ENCODE results near the gene SETD2. TPM values are rescaled to one million over a fixed set of nuclear protein-coding genes. Genes with fewer than 3 reads are reported as not detected.
A peak's percentile ranks its signal among the peaks of the same experiment; 100 is the strongest.
"Not testable (repeated sequence)": the region's sequence is repeated elsewhere in the genome, so short reads cannot be mapped to it uniquely, and the experiment has no call there.

SETD2 gene
- total and polyA plus RNA-seq, 2 donors (not counting 1 experiment from before 2014, with no cell fraction given): 22.6 to 91.4 TPM

GRCh38 chr3:47140553-47140952, 23.4 kb downstream of the SETD2 start:
- Histone ChIP-seq H4K20me1 (ENCODE audit: control insufficient read depth, insufficient read depth, low read length, poor library complexity, severe bottlenecking) (peaks cover 96% of the 10 kb centered on the region), H3K4me2 (replicated peaks; ENCODE audit: low read depth, low read length, poor library complexity, severe bottlenecking) (peak overlapping the region; percentile 38), H3K4me1 (ENCODE audit: control insufficient read depth in 2 of 2, insufficient read depth in 2 of 2, low read length in 2 of 2) (peaks cover 20 to 37% of the 10 kb centered on the region in 2 donors), H3K79me2 (ENCODE audit: control insufficient read depth, insufficient read depth, low read length) (peaks cover 100% of the 10 kb centered on the region)
- POLR2A ChIA-PET: interaction anchor here (1.2 to 1.5 kb wide), 2 partner anchors 24 to 27 kb away, joined by 4 read pairs; no protein-coding TSS in a partner anchor
- H3K27ac Mint-ChIP-seq; H3K4me3 Mint-ChIP-seq; H3K27me3 ChIP-seq (replicated peaks in 1 of 4; ENCODE audit: control extremely low read depth in 1 of 4, control insufficient read depth in 3 of 4, insufficient read depth in 4 of 4, low read length in 3 of 4); H3K27me3 Mint-ChIP-seq; H3K9ac ChIP-seq (ENCODE audit: low read length); H3K4me3 ChIP-seq (ENCODE audit: control extremely low read depth in 1 of 5, extremely low read depth in 1 of 5, insufficient read depth in 1 of 5, low read depth in 2 of 5, low read length in 4 of 5); H3K9me3 ChIP-seq (ENCODE audit: control extremely low read depth in 1 of 3, control insufficient read depth in 2 of 3, insufficient read depth in 1 of 3, low read length in 2 of 3); H3K9me3 Mint-ChIP-seq (ENCODE audit: insufficient read depth); DNase-seq; H3K27ac ChIP-seq (ENCODE audit: low read length in 2 of 2); intact Hi-C loops (cut with micrococcal nuclease); ATAC-seq (ENCODE audit: low read depth); H3K36me3 ChIP-seq (replicated peaks in 1 of 2; ENCODE audit: control extremely low read depth in 1 of 2, control insufficient read depth in 1 of 2, extremely low read depth in 1 of 2, insufficient read depth in 2 of 2, low read length in 1 of 2); H2AFZ ChIP-seq (ENCODE audit: insufficient read depth, low read depth, low read length, poor library complexity, severe bottlenecking): not testable (repeated sequence)
- peaks cover 63% of the 10 kb centered on the region for H3K4me1 Mint-ChIP-seq
- 67% methylated on average over 1 of the region's 7 CpGs for WGBS (ENCODE audit: insufficient coverage)
- CTCF ChIA-PET: interaction anchor here (1.8 kb wide), 1 partner anchor 184 kb away, joined by 5 read pairs; no protein-coding TSS in a partner anchor

- DNase-seq (no peak), ATAC-seq (ENCODE audit: low read depth) (no peak)
- H3K4me3 Mint-ChIP-seq: no peak overlapping the region
- H3K4me3 ChIP-seq (ENCODE audit: control extremely low read depth in 1 of 5, extremely low read depth in 1 of 5, insufficient read depth in 1 of 5, low read depth in 2 of 5, low read length in 4 of 5): no peak overlapping the region
- no peak overlapping the region for H3K9ac ChIP-seq (ENCODE audit: low read length)
- 83% methylated on average over 1 of the region's 3 CpGs for WGBS (ENCODE audit: insufficient coverage)
- H3K27me3 Mint-ChIP-seq: no peaks in the 10 kb centered on the region
- H3K36me3 ChIP-seq (replicated peaks in 1 of 2; ENCODE audit: control extremely low read depth in 1 of 2, control insufficient read depth in 1 of 2, extremely low read depth in 1 of 2, insufficient read depth in 2 of 2, low read length in 1 of 2): no peaks in the 10 kb centered on the region
- peaks cover 94% of the 10 kb centered on the region for H4K20me1 ChIP-seq (ENCODE audit: control insufficient read depth, insufficient read depth, low read length, poor library complexity, severe bottlenecking)
- CTCF ChIA-PET: interaction anchor here (0.9 to 1.1 kb wide), 2 partner anchors 10 to 239 kb away, joined by 3 read pairs; no protein-coding TSS in a partner anchor
- no peak for TF ChIP-seq CTCF (IDR thresholded peaks at IDR 0.05)
- no peak for TF ChIP-seq EZH2 (IDR thresholded peaks at IDR 0.05; ENCODE audit: borderline replicate concordance, insufficient read depth, low read depth, low read length, poor library complexity, severe bottlenecking)
- peaks cover 20% of the 10 kb centered on the region in 2 donors for H3K4me1 ChIP-seq (ENCODE audit: control insufficient read depth in 2 of 2, insufficient read depth in 2 of 2, low read length in 2 of 2)
- H3K4me1 Mint-ChIP-seq: peaks cover 56% of the 10 kb centered on the region
- H2AFZ ChIP-seq (ENCODE audit: insufficient read depth, low read depth, low read length, poor library complexity, severe bottlenecking): no peak overlapping the region
- no peak overlapping the region for H3K27ac ChIP-seq (ENCODE audit: low read length in 2 of 2)
- no peaks in the 10 kb centered on the region for H3K9me3 ChIP-seq (ENCODE audit: control extremely low read depth in 1 of 3, control insufficient read depth in 2 of 3, insufficient read depth in 1 of 3, low read length in 2 of 3)
- H3K27me3 ChIP-seq (replicated peaks in 1 of 4; ENCODE audit: control extremely low read depth in 1 of 4, control insufficient read depth in 3 of 4, insufficient read depth in 4 of 4, low read length in 3 of 4): no peaks in the 10 kb centered on the region
- H3K4me2 ChIP-seq (replicated peaks; ENCODE audit: low read depth, low read length, poor library complexity, severe bottlenecking): no peak overlapping the region
- POLR2A ChIA-PET: no interaction called here
- H3K27ac Mint-ChIP-seq: no peak overlapping the region
- peaks cover 100% of the 10 kb centered on the region for H3K79me2 ChIP-seq (ENCODE audit: control insufficient read depth, insufficient read depth, low read length)
- no peaks in the 10 kb centered on the region for H3K9me3 Mint-ChIP-seq (ENCODE audit: insufficient read depth)
- intact Hi-C loops (cut with micrococcal nuclease): no loop called here
These were observed 29.6 kb downstream of the SETD2 start for GRCh38 chr3:47134311-47134710.

Measured in B cell (primary cell).